ENCODE results near the gene ADGRG7. TPM values are rescaled to one million over a fixed set of nuclear protein-coding genes. Genes with fewer than 3 reads are reported as not detected.

Gene ADGRG7
- total RNA-seq, 1 donor from 2014 or later: not detected

DNA sequence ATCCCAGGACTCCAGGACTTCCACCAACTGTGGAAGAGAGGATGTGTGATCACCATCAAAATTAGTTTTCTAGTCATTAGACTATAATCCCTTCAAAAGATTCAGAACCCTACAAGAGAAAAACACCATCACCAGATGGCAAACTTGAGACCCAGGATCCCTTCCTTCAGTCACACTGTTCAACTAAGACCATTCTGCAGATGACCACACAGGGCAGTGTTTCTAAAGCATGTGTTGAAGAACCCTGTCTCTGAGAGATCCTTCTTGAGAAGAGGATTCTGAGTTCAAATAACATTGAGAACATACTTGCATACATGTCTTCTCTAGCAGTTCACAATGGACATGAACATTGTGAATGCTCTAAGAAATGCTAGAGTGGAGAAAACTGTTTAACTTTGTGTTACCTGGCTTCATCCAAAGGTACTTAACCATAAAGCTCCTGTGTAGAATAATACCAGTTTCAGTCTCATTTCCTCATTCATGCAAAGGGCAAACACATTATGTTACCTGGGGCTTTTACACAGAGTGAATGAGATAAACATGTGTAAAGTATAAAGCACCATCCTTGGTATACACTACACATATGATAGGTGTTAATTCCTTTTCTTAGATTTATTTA, 2.4 kb upstream of the ADGRG7 start:
- Mint-ChIP-seq H3K27ac (no peak overlapping the region), H3K9me3 (no peaks in the 10 kb centered on the region), H3K27me3 (ENCODE audit: insufficient read depth) (peaks cover 9% of the 10 kb centered on the region), H3K4me1 (ENCODE audit: low read depth) (peaks cover 39% of the 10 kb centered on the region), H3K4me3 (no peak overlapping the region), H3K36me3 (ENCODE audit: low read depth) (no peaks in the 10 kb centered on the region)
- no peak for DNase-seq (ENCODE audit: low spot score)
- intact Hi-C loops (cut with micrococcal nuclease): no loop called here

DNA sequence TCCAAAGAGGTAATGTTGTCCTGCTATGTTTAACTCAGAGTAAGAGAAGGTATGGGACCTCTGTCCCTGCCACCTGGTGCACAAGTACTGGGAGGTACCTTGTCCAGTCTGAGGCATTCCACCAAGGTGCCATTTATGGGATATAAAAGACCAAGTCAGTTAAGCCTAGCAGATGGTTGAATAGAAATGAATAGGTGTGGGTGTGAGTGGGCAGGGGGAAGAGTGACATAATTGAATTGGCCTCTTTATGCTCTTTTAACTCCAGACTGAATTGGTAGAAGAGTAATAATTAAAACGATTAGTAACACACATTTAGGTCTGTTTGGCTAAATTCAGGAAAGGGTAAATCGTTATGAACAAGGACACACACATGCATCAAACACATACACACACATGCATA, 562 bp downstream of the ADGRG7 start:
- H3K27me3 Mint-ChIP-seq (ENCODE audit: insufficient read depth): peaks cover 14% of the 10 kb centered on the region
- no peak overlapping the region for H3K27ac Mint-ChIP-seq
- H3K4me3 Mint-ChIP-seq: no peak overlapping the region
- peaks cover 29% of the 10 kb centered on the region for H3K4me1 Mint-ChIP-seq (ENCODE audit: low read depth)
- no peaks in the 10 kb centered on the region for H3K36me3 Mint-ChIP-seq (ENCODE audit: low read depth)
- H3K9me3 Mint-ChIP-seq: no peaks in the 10 kb centered on the region
- intact Hi-C loops (cut with micrococcal nuclease): no loop called here
- DNase-seq (ENCODE audit: low spot score): no peak

- H3K27ac Mint-ChIP-seq: no peak overlapping the region
- DNase-seq (ENCODE audit: low spot score): no peak
- peaks cover 25% of the 10 kb centered on the region for H3K27me3 Mint-ChIP-seq (ENCODE audit: insufficient read depth)
- no peaks in the 10 kb centered on the region for H3K36me3 Mint-ChIP-seq (ENCODE audit: low read depth)
- intact Hi-C loops (cut with micrococcal nuclease): no loop called here
- no peak overlapping the region for H3K4me3 Mint-ChIP-seq
- H3K9me3 Mint-ChIP-seq: no peaks in the 10 kb centered on the region
- peaks cover 29% of the 10 kb centered on the region for H3K4me1 Mint-ChIP-seq (ENCODE audit: low read depth)
These were observed 1.8 kb downstream of the ADGRG7 start for GRCh38 chr3:100611221-100611620.

DNA sequence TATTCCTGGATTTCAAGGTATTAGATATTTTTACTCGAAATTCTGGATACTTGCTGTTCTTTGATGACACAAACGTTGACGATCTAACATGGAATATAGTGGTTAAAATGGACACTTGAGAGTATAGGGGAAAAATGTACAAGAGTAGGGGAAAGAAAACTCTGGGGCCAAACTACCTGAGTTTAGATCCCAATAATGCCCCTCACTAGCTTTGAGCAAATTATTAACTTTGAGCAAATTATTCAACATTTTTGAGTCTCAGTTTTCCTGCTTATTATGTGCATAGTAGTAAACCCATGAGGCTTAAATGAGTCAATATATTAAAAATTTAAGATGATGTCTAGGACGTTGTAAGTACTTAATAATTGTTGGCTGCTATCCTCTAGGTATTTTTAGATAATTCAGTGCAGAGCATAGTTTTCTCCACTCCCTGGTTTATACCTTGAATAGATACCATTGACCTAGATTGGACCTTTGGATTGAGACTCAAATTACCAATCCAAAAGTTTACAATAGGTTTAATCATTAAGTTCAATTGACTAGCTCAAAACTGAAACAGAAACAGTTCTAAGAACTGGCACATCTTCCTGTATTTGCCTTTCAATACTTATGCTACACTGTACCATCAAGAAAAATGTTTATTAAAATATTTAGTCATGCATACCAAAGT, 4.5 kb downstream of the ADGRG7 start:
- H3K27ac Mint-ChIP-seq: no peak overlapping the region
- intact Hi-C loops (cut with micrococcal nuclease): no loop called here
- H3K27me3 Mint-ChIP-seq (ENCODE audit: insufficient read depth): peaks cover 24% of the 10 kb centered on the region
- no peaks in the 10 kb centered on the region for H3K36me3 Mint-ChIP-seq (ENCODE audit: low read depth)
- no peaks in the 10 kb centered on the region for H3K9me3 Mint-ChIP-seq
- DNase-seq (ENCODE audit: low spot score): no peak
- no peak overlapping the region for H3K4me3 Mint-ChIP-seq
- peaks cover 25% of the 10 kb centered on the region for H3K4me1 Mint-ChIP-seq (ENCODE audit: low read depth)

GRCh38 chr3:100614941-100615340, 5.5 kb downstream of the ADGRG7 start:
- Mint-ChIP-seq H3K27me3 (ENCODE audit: insufficient read depth) (peaks cover 26% of the 10 kb centered on the region), H3K9me3 (no peaks in the 10 kb centered on the region), H3K36me3 (ENCODE audit: low read depth) (no peaks in the 10 kb centered on the region), H3K27ac (no peak overlapping the region), H3K4me1 (ENCODE audit: low read depth) (peaks cover 14% of the 10 kb centered on the region), H3K4me3 (no peak overlapping the region)
- no peak for DNase-seq (ENCODE audit: low spot score)
- intact Hi-C loops (cut with micrococcal nuclease): no loop called here

DNA sequence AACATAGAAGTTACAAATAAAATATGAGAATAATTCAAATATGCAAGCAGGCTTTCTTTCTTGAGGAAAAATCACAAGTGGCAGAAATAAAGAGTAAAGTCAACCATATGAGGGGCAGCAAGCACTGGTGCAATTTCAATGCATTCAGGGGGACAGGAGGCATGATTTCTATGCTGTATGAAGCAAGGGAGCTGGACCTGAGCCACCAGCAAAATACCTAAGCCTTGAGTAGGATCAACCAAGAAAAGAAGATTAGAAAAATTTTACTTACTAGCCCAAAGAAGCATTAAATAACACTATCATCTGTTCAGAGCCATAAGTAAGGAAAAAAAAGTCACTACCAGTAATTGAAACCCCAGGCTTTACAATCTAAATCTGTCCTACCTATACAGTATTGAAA, 6.3 kb downstream of the ADGRG7 start:
- Mint-ChIP-seq H3K4me3 (no peak overlapping the region), H3K36me3 (ENCODE audit: low read depth) (no peaks in the 10 kb centered on the region), H3K9me3 (no peaks in the 10 kb centered on the region), H3K4me1 (ENCODE audit: low read depth) (peaks cover 7% of the 10 kb centered on the region), H3K27me3 (ENCODE audit: insufficient read depth) (peaks cover 27% of the 10 kb centered on the region), H3K27ac (no peak overlapping the region)
- intact Hi-C loops (cut with micrococcal nuclease): no loop called here
- DNase-seq (ENCODE audit: low spot score): no peak

DNA sequence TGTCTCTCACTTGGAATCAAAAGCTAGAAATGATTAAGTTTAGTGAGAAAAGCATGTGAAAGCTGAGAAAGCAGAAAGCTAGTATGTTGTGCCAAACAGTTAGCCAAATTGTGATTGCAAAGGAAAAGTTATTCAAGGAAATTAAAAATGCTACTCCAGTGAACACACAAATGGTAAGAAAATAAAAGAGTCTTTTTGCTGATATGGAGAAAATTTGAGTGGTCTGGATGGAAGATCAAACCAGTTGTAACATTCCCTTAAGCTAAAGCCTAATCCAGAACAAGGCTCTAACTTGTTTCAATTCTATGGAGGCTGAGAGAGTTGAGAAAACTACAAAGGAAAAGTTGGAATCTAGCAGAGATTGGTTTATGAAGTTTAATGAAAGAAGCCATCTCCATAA, 11.8 kb downstream of the ADGRG7 start:
- intact Hi-C loops (cut with micrococcal nuclease): no loop called here
- H3K27ac Mint-ChIP-seq: no peak overlapping the region
- DNase-seq (ENCODE audit: low spot score): no peak
- H3K9me3 Mint-ChIP-seq: no peaks in the 10 kb centered on the region
- H3K36me3 Mint-ChIP-seq (ENCODE audit: low read depth): no peaks in the 10 kb centered on the region
- no peak overlapping the region for H3K4me3 Mint-ChIP-seq
- no peaks in the 10 kb centered on the region for H3K4me1 Mint-ChIP-seq (ENCODE audit: low read depth)
- H3K27me3 Mint-ChIP-seq (ENCODE audit: insufficient read depth): peaks cover 17% of the 10 kb centered on the region

DNA sequence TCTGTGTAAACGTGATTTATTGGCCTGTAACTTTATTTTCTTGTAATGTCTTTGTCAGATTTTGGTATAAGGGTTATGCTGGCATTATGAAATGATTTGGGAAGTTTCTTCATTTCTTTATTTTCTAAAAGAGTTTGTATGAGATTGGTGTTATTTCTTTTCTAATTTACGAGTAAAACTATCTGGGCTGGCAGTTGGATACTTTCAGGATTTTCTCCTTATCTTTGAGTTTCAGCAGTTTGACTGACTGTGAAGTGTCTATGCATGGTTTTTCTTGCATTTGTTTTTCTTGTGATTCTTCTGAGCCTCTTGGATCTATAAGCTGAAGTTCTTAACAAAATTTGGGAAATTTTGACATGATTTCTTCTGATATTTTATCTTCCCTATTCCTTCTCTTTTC, 18.1 kb downstream of the ADGRG7 start:
- no peaks in the 10 kb centered on the region for H3K4me1 Mint-ChIP-seq (ENCODE audit: low read depth)
- no peaks in the 10 kb centered on the region for H3K9me3 Mint-ChIP-seq
- no peak overlapping the region for H3K27ac Mint-ChIP-seq
- no peak overlapping the region for H3K4me3 Mint-ChIP-seq
- peaks cover 28% of the 10 kb centered on the region for H3K27me3 Mint-ChIP-seq (ENCODE audit: insufficient read depth)
- intact Hi-C loops (cut with micrococcal nuclease): no loop called here
- DNase-seq (ENCODE audit: low spot score): no peak
- no peaks in the 10 kb centered on the region for H3K36me3 Mint-ChIP-seq (ENCODE audit: low read depth)

DNA sequence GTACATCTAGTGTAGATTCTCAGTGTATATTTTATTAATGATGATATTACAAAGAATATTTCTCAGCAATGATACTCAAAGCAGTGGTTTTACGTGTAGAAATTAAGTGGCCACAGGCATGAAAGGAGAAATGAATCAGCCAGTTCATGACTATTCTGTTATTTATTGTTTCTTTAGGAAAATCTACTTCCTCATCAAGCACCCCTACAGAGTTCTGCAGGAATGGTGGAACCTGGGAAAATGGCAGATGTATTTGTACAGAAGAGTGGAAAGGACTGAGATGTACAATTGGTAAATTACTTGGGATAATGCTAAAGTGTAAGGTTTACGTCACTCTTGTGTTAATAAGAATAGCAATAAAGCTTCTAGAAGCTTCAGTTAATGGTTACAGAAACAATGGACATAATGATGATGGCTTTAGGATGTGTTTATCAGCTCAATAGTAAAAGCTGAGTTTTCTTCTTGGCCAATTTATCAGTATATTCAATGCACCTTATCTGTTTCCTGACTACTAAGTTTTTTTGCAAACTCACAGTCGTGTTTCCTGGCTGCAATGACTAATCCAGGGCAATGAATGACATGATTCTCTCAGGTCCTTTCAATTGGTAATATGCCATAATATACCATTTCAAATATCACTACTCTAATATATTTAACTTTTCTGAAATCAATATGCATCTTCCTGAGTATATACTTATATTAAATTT, 20.2 kb downstream of the ADGRG7 start:
- Mint-ChIP-seq H3K27me3 (ENCODE audit: insufficient read depth) (peaks cover 26% of the 10 kb centered on the region), H3K4me3 (no peak overlapping the region), H3K36me3 (ENCODE audit: low read depth) (no peaks in the 10 kb centered on the region), H3K27ac (no peak overlapping the region), H3K9me3 (no peaks in the 10 kb centered on the region), H3K4me1 (ENCODE audit: low read depth) (peaks cover 3% of the 10 kb centered on the region)
- intact Hi-C loops (cut with micrococcal nuclease): loop anchor here (5.0 kb wide), 1 partner anchor 37 kb away; no protein-coding TSS in a partner anchor
- no peak for DNase-seq (ENCODE audit: low spot score)

DNA sequence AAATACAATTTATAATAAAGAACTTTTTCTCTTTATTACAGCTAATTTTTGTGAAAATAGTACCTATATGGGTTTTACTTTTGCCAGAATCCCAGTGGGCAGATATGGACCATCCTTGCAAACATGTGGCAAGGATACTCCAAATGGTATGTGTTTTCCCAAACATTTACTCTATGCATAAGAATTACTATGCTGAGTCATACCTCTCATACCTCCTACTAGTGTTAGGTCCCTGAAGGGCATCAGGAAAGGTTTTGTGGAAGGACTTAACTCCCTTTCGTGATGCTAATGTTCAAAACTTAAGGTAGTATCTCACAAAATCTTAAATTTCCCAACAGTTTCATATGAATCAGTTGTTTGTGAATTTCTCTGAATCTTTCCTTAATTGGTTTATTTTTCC, 21.3 kb downstream of the ADGRG7 start:
- DNase-seq (ENCODE audit: low spot score): no peak
- no peaks in the 10 kb centered on the region for H3K9me3 Mint-ChIP-seq
- peaks cover 21% of the 10 kb centered on the region for H3K27me3 Mint-ChIP-seq (ENCODE audit: insufficient read depth)
- intact Hi-C loops (cut with micrococcal nuclease): loop anchor here (5.0 kb wide), 1 partner anchor 38 kb away; no protein-coding TSS in a partner anchor
- H3K36me3 Mint-ChIP-seq (ENCODE audit: low read depth): no peaks in the 10 kb centered on the region
- H3K4me1 Mint-ChIP-seq (ENCODE audit: low read depth): peaks cover 6% of the 10 kb centered on the region
- H3K4me3 Mint-ChIP-seq: no peak overlapping the region
- H3K27ac Mint-ChIP-seq: no peak overlapping the region

GRCh38 chr3:100631236-100631635, 21.8 kb downstream of the ADGRG7 start:
- Mint-ChIP-seq H3K4me3 (no peak overlapping the region), H3K4me1 (ENCODE audit: low read depth) (peaks cover 6% of the 10 kb centered on the region), H3K9me3 (no peaks in the 10 kb centered on the region), H3K27ac (no peak overlapping the region), H3K36me3 (ENCODE audit: low read depth) (no peaks in the 10 kb centered on the region), H3K27me3 (ENCODE audit: insufficient read depth) (peaks cover 18% of the 10 kb centered on the region)
- no peak for DNase-seq (ENCODE audit: low spot score)
- intact Hi-C loops (cut with micrococcal nuclease): loop anchor here (5.0 kb wide), 1 partner anchor 39 kb away; no protein-coding TSS in a partner anchor

DNA sequence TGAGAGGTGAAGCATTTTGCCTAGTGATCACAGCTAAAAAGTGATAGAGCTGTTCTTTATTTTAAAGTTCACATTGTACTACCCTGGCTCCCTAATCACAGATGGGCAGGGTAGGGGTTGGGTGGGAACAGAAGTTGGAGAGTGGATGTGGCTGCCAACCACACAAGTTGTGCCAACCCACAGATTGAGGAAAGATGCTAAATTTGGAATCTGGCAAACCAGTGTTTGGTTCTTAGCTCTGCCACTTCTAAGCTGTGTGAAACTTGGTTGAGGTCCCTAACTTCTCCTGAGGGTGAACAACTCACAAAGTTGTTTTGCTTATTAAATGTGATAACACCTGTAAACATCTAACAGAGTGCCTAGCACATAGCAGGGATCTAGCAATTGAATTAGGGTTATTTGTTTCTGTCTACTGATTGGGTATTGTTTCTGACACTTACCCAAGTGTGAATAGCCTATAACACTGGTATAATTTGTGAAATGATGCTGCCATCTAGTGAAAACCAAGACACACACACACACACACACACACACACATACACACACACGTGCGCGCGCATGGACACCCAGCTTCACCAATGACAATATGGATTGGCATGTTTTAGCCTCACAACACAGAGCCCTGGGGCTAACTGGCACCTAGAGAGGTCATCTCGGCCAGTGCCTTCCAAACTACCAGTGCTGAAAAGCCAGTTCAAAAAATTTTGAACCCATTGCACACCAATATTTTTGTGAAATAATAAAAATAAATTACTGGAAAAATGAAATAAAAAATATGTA, 25.3 kb downstream of the ADGRG7 start:
- no peak overlapping the region for H3K27ac Mint-ChIP-seq
- H3K27me3 Mint-ChIP-seq (ENCODE audit: insufficient read depth): peaks cover 21% of the 10 kb centered on the region
- H3K36me3 Mint-ChIP-seq (ENCODE audit: low read depth): no peaks in the 10 kb centered on the region
- no peak overlapping the region for H3K4me3 Mint-ChIP-seq
- intact Hi-C loops (cut with micrococcal nuclease): loop anchor here (1.0 to 5.0 kb wide), 3 partner anchors 42 to 318 kb away; no protein-coding TSS in a partner anchor
- no peaks in the 10 kb centered on the region for H3K9me3 Mint-ChIP-seq
- H3K4me1 Mint-ChIP-seq (ENCODE audit: low read depth): peaks cover 9% of the 10 kb centered on the region
- DNase-seq (ENCODE audit: low spot score): peak; percentile 2

All from activated T-helper 1 cell treated with anti-CD3 and anti-CD28 coated beads, Interleukin-12 subunit alpha, Interleukin-12 subunit beta, Interleukin-2, Interleukin-4 antibody, amounts not matched to agents 30 ng/mL and 10 ng/mL and 1 ng/mL, durations not matched to agents 14 hours and 24 hours and 36 hours (primary cell).